ENCODE data around the gene PALLD. TPM values are rescaled to one million over a fixed set of nuclear protein-coding genes. Genes with fewer than 3 reads are reported as not detected.

The PALLD gene
- total and polyA plus RNA-seq, 7 donors: 40.7 to 1,991 (median 1,233) TPM

- 95% methylated on average over 4 of the region's 4 CpGs for WGBS, 2 donors
- H3K4me1 ChIP-seq: peaks cover 0 to 100% (median 95%) of the 10 kb centered on the region in 4 donors
- intact Hi-C loops (cut with DNase I): no loop called here
Measured at GRCh38 chr4:168866635-168867034, 369.8 kb downstream of the PALLD start.

DNA sequence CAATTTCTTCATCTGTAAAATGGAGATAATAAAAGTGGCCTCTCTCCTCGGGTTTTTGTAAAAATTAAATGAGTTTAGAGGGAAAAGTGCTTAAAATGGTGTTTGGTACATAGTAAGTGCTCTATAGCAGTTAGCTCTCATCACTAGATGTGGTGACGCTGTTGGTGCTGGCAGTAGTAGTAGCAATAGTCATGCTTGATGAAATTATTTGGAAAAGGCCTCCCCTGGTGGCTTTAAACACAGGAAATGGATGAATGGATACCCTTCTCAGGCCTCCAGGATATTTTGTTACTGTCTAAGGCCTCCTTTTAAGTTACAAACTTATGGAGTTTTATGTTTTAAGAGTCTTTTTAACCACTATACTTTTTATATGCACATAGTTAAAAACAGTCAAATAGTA, 370.3 kb downstream of the PALLD start:
- Histone ChIP-seq H3K27me3 (no peaks in the 10 kb centered on the region), H3K4me1 (peaks cover 0 to 100% (median 96%) of the 10 kb centered on the region in 4 donors), H3K9me3 (no peaks in the 10 kb centered on the region), H3K4me3 (no peak overlapping the region), H3K27ac (peak overlapping the region in 3 of 4 donors; percentile 26 to 99 (median 97)), H3K36me3 (peaks cover 0 to 26% (median 0%) of the 10 kb centered on the region in 4 donors)
- no peak for DNase-seq
- WGBS, 2 donors: 91 to 95% methylated on average over 2 of the region's 2 CpGs
- intact Hi-C loops (cut with DNase I): no loop called here
- TF ChIP-seq POLR2A (IDR thresholded peaks at IDR 0.05): no peak
- peak in 1 of 4 donors; percentile 2 for TF ChIP-seq POLR2AphosphoS5 (IDR thresholded peaks at IDR 0.05)

More at GRCh38 chr4:168866635-168867034, 369.8 kb downstream of the PALLD start:
- DNase-seq: no peak
- no peak for TF ChIP-seq POLR2A (IDR thresholded peaks at IDR 0.05)
- TF ChIP-seq POLR2AphosphoS5 (IDR thresholded peaks at IDR 0.05): no peak
- no peak for TF ChIP-seq EP300 (IDR thresholded peaks at IDR 0.05)
- TF ChIP-seq CTCF (IDR thresholded peaks at IDR 0.05): no peak
- H3K36me3 ChIP-seq: peaks cover 0 to 26% (median 0%) of the 10 kb centered on the region in 4 donors
- no peaks in the 10 kb centered on the region for H3K9me3 ChIP-seq
- peak overlapping the region; percentile 43 to 99 (median 77) for H3K27ac ChIP-seq
- H3K4me3 ChIP-seq: no peak overlapping the region
- no peaks in the 10 kb centered on the region for H3K27me3 ChIP-seq

DNA sequence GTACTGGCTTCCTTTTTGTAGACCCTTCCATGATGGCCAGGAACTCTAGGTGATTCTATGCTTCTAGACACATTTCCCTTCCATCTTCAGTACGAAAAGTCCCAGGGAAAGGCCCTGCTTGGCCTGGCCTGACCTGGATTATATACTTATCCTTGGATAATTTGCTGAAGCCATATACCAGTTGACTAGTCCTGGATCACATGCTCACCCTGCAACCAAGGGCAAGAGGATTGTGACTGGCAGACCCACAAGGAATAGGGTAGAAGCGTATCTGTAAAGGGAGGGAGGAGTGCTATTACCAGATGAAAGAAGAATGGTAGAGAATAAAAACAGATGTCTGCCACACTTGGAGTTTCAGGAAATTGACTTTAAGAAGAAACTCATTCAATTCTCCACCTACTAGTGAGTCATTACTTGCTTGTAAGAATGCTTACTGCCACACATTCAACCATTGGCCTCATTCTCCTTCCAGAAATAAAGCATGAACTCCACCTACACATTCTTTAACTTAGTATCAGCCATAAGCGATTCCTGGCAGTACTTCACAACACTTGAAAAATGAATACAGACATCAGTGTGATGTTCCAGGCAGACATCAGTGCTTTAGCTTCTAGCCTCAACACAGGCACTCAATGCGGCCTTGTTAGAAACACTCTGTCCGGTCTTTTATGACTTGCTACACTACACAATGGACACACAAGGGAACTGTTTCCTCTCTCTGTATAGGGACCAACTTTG, 371.4 kb downstream of the PALLD start:
- Histone ChIP-seq H3K27me3 (no peaks in the 10 kb centered on the region), H3K4me3 (no peak overlapping the region), H3K27ac (peak overlapping the region; percentile 51 to 99 (median 81)), H3K9me3 (no peaks in the 10 kb centered on the region), H3K4me1 (peaks cover 0 to 100% (median 96%) of the 10 kb centered on the region in 4 donors), H3K36me3 (peaks cover 0 to 23% (median 0%) of the 10 kb centered on the region in 4 donors)
- no peak for DNase-seq
- 88 to 93% methylated on average over 5 of the region's 5 CpGs for WGBS, 2 donors
- TF ChIP-seq EP300 (IDR thresholded peaks at IDR 0.05) (no peak), CTCF (IDR thresholded peaks at IDR 0.05) (no peak), POLR2AphosphoS5 (IDR thresholded peaks at IDR 0.05) (no peak), POLR2A (IDR thresholded peaks at IDR 0.05) (no peak)
- intact Hi-C loops (cut with DNase I): no loop called here

- 89 to 90% methylated on average over 5 of the region's 5 CpGs for WGBS, 2 donors
Measured at GRCh38 chr4:168868802-168869201, 371.9 kb downstream of the PALLD start.

More at GRCh38 chr4:168868802-168869201, 371.9 kb downstream of the PALLD start:
- intact Hi-C loops (cut with DNase I): no loop called here
- no peak for DNase-seq
- peaks cover 0 to 26% (median 0%) of the 10 kb centered on the region in 4 donors for H3K36me3 ChIP-seq
- TF ChIP-seq POLR2A (IDR thresholded peaks at IDR 0.05) (no peak), CTCF (IDR thresholded peaks at IDR 0.05) (no peak), POLR2AphosphoS5 (IDR thresholded peaks at IDR 0.05) (no peak), EP300 (IDR thresholded peaks at IDR 0.05) (no peak)
- H3K27ac ChIP-seq: peak overlapping the region; percentile 51 to 99 (median 81)
- H3K4me3 ChIP-seq: no peak overlapping the region
- H3K4me1 ChIP-seq: peaks cover 0 to 100% (median 96%) of the 10 kb centered on the region in 4 donors
- H3K9me3 ChIP-seq: no peaks in the 10 kb centered on the region
- no peaks in the 10 kb centered on the region for H3K27me3 ChIP-seq

Measured in sigmoid colon (tissue), 7 donors.